Measurements from ENCODE around the gene GUCY1A1. TPM values are rescaled to one million over a fixed set of nuclear protein-coding genes. Genes with fewer than 3 reads are reported as not detected.

GUCY1A1 gene
- total RNA-seq, 6 experiments from 2014 or later = not detected

DNA sequence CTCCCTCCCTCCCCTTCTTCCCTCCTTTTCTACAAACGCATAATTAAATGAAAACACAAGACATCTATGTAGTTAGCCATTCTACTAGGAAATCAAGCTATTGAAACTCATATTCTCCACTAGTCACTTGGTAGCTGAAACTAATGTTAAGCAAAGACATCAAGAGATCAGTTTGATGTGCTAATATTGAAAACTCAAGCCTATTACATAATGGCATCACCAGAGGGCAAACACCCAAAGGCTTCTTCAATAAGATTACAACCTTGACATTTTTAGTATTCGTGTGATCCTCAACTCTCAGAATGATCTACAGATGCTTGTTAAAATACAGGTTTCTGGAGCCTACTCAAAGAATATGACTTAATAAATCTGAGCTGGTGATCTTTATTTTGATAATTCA is 6.2 kb upstream of the GUCY1A1 start:
- TF ChIP-seq, protein P1, sequence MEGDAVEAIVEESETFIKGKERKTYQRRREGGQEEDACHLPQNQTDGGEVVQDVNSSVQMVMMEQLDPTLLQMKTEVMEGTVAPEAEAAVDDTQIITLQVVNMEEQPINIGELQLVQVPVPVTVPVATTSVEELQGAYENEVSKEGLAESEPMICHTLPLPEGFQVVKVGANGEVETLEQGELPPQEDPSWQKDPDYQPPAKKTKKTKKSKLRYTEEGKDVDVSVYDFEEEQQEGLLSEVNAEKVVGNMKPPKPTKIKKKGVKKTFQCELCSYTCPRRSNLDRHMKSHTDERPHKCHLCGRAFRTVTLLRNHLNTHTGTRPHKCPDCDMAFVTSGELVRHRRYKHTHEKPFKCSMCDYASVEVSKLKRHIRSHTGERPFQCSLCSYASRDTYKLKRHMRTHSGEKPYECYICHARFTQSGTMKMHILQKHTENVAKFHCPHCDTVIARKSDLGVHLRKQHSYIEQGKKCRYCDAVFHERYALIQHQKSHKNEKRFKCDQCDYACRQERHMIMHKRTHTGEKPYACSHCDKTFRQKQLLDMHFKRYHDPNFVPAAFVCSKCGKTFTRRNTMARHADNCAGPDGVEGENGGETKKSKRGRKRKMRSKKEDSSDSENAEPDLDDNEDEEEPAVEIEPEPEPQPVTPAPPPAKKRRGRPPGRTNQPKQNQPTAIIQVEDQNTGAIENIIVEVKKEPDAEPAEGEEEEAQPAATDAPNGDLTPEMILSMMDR (IDR thresholded peaks at IDR 0.05) = no peak
- no peak for DNase-seq
- H3K4me1 Mint-ChIP-seq (ENCODE audit: low read depth) = no peaks in the 10 kb centered on the region
- no peaks in the 10 kb centered on the region for H3K36me3 Mint-ChIP-seq (ENCODE audit: low read depth)
- H3K27me3 Mint-ChIP-seq (ENCODE audit: insufficient read depth) = peaks cover 3% of the 10 kb centered on the region
- H3K9me3 Mint-ChIP-seq = peaks cover 8% of the 10 kb centered on the region
- H3K4me3 Mint-ChIP-seq = no peak overlapping the region
- H3K27ac Mint-ChIP-seq = no peak overlapping the region

DNA sequence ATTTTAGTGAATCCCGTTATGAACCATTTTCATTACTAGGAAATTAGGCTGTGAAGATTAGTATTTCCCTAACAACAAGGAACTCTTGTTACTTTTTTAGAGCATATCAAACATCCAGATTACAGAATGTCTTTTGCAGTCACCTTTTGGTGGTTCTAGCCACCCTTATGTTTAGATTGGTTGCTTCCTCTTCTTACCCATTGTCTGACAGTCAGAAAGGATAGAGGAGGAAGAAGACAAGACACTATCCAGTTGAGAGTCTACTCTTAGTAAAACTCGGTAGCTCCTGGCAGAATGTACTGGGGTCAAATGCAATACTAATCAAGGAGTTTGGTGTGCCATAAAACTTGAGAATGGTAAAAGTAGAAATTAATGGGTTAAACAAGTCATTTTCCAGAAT is 1.6 kb upstream of the GUCY1A1 start:
- no peak overlapping the region for H3K27ac Mint-ChIP-seq
- DNase-seq = no peak
- peaks cover 15% of the 10 kb centered on the region for H3K27me3 Mint-ChIP-seq (ENCODE audit: insufficient read depth)
- peaks cover 12% of the 10 kb centered on the region for H3K4me1 Mint-ChIP-seq (ENCODE audit: low read depth)
- H3K36me3 Mint-ChIP-seq (ENCODE audit: low read depth) = no peaks in the 10 kb centered on the region
- TF ChIP-seq, protein P1 (IDR thresholded peaks at IDR 0.05) = no peak
- H3K4me3 Mint-ChIP-seq = no peak overlapping the region
- H3K9me3 Mint-ChIP-seq = no peaks in the 10 kb centered on the region

DNA sequence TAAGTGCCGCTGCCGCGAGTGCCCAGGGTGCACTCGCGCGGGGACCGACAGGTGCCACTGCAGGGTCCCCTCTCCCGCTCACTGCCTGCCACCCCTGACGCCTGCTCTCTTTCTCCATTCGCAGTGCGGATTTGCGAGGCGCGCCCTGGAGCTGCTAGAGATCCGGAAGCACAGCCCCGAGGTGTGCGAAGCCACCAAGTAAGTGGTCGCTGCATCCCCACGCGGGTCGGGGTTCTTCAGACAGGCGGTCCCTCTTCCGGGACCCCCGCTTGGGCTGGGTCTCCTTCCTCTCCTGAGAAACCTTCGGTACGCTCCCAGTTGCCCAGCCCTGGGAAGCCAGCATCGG is 547 bp downstream of the GUCY1A1 start:
- Mint-ChIP-seq H3K27me3 (ENCODE audit: insufficient read depth) (peaks cover 20% of the 10 kb centered on the region), H3K27ac (no peak overlapping the region), H3K36me3 (ENCODE audit: low read depth) (no peaks in the 10 kb centered on the region), H3K9me3 (no peaks in the 10 kb centered on the region), H3K4me1 (ENCODE audit: low read depth) (peaks cover 12% of the 10 kb centered on the region), H3K4me3 (peak overlapping the region; percentile 82)
- TF ChIP-seq, protein P1 (IDR thresholded peaks at IDR 0.05) = no peak
- no peak for DNase-seq

GRCh38 chr4:155667568-155668511 is 1.2 kb downstream of the GUCY1A1 start:
- no peak for DNase-seq
- Mint-ChIP-seq H3K4me1 (ENCODE audit: low read depth) (peaks cover 12% of the 10 kb centered on the region), H3K9me3 (no peaks in the 10 kb centered on the region), H3K27ac (no peak overlapping the region), H3K36me3 (ENCODE audit: low read depth) (no peaks in the 10 kb centered on the region), H3K27me3 (ENCODE audit: insufficient read depth) (peaks cover 20% of the 10 kb centered on the region), H3K4me3 (peak overlapping the region; percentile 73)
- TF ChIP-seq, protein P1 (IDR thresholded peaks at IDR 0.05) = no peak

GRCh38 chr4:155668707-155669220 is 2.1 kb downstream of the GUCY1A1 start:
- Mint-ChIP-seq H3K4me3 (no peak overlapping the region), H3K4me1 (ENCODE audit: low read depth) (peaks cover 12% of the 10 kb centered on the region), H3K27ac (no peak overlapping the region), H3K9me3 (no peaks in the 10 kb centered on the region; the same call in 1 of the 2 replicates), H3K36me3 (ENCODE audit: low read depth) (no peaks in the 10 kb centered on the region), H3K27me3 (ENCODE audit: insufficient read depth) (peaks cover 27% of the 10 kb centered on the region)
- no peak for DNase-seq
- TF ChIP-seq, protein P1 (IDR thresholded peaks at IDR 0.05) = no peak

All from HFFc6 (cell line).